SK-N-SH (cell line): ENCODE results near the gene KRTAP4-3. TPM values are rescaled to one million over a fixed set of nuclear protein-coding genes. Genes with fewer than 3 reads are reported as not detected.
"Not testable (repeated sequence)": the region's sequence is repeated elsewhere in the genome, so short reads cannot be mapped to it uniquely, and the experiment has no call there.

Experiments
- CTCF ChIA-PET: fragments of 300-600, 350-600 bp; formaldehyde crosslinking; extraction: SDS; loops from one replicate; lab custom pipeline; 2021; lab: Yijun Ruan, JAX
- POLR2A ChIA-PET: fragments of 350-600 bp; sonication (Branson Sonifier 250); formaldehyde crosslinking; extraction: SDS; loops from one replicate; lab custom pipeline; 2020; ENCODE audit warnings: antibody characterized with exemption, inconsistent platforms; lab: Yijun Ruan, JAX
- DNase-seq: peaks from one replicate; pipeline ENCODE4 v3.0.0; 2012
- H2AFZ ChIP-seq: fragments of 200-600 bp; sonication (generic); 2 replicates; pipeline ENCODE4 v1.8.1; 2016; ENCODE audit warnings: antibody characterized with exemption, mild to moderate bottlenecking, low read depth
- H3F3A ChIP-seq: fragments of 200-600 bp; sonication (generic); replicated peaks from 2 replicates; pipeline ENCODE3; 2016; ENCODE audit warnings: antibody characterized with exemption, mild to moderate bottlenecking; ENCODE audit not compliant: insufficient read depth
- H3K27ac ChIP-seq, 2 experiments: fragments of 200-500 bp in 1 of 2; fragments of 200-600 bp in 1 of 2; sonication (Bioruptor generic) in 1 of 2; sonication (generic), shearing (Covaris generic) in 1 of 2; 2 replicates each; pipeline versions ENCODE4 v1.5.1 to v1.6.1; 2014 to 2016; ENCODE audit warnings: low read depth in 2 of 2, inconsistent platforms in 1 of 2, low read length in 1 of 2, mild to moderate bottlenecking in 1 of 2, mixed read lengths in 1 of 2
- H3K27me3 ChIP-seq: fragments of 200-600 bp; sonication (generic), shearing (Covaris generic); 2 replicates; pipeline ENCODE4 v1.6.1; 2016; ENCODE audit warnings: mixed run types; ENCODE audit not compliant: insufficient read depth
- H3K36me3 ChIP-seq, 2 experiments: fragments of 200-500 bp in 1 of 2; fragments of 200-600 bp in 1 of 2; sonication (Bioruptor generic) in 1 of 2; sonication (generic) in 1 of 2; replicated peaks in 1 of 2; 2 replicates each; pipeline versions ENCODE3 to v1.5.1; 2014 to 2016; ENCODE audit warnings: low read length in 1 of 2, mild to moderate bottlenecking in 1 of 2; ENCODE audit not compliant: insufficient read depth in 2 of 2, control insufficient read depth in 1 of 2
- H3K4me1 ChIP-seq, 2 experiments: fragments of 200-500 bp in 1 of 2; fragments of 200-600 bp in 1 of 2; sonication (Bioruptor generic) in 1 of 2; sonication (generic), shearing (Covaris generic) in 1 of 2; 2 replicates each; pipeline versions ENCODE4 v1.5.1 to v1.6.1; 2014 to 2016; ENCODE audit warnings: low read depth in 1 of 2, low read length in 1 of 2, mixed run types in 1 of 2; ENCODE audit not compliant: insufficient read depth in 2 of 2, control insufficient read depth in 1 of 2
- H3K4me2 ChIP-seq: fragments of 200-600 bp; sonication (generic), shearing (Covaris generic); 2 replicates; pipeline ENCODE4 v1.6.1; 2017; ENCODE audit warnings: mixed run types
- H3K4me3 ChIP-seq, 2 experiments: fragments of 200-500 bp in 1 of 2; fragments of 200-600 bp in 1 of 2; sonication (Bioruptor generic) in 1 of 2; sonication (generic), shearing (Covaris generic) in 1 of 2; 2 replicates each; pipeline versions ENCODE4 v1.5.1 to v1.8.1; 2014 to 2016; ENCODE audit warnings: low read depth in 2 of 2, inconsistent platforms in 1 of 2, low read length in 1 of 2, mild to moderate bottlenecking in 1 of 2, mixed read lengths in 1 of 2, moderate library complexity in 1 of 2
- H3K79me2 ChIP-seq: fragments of 200-600 bp; sonication (generic); 2 replicates; pipeline ENCODE4 v1.8.1; 2017; ENCODE audit warnings: mild to moderate bottlenecking; ENCODE audit not compliant: insufficient read depth
- H3K9ac ChIP-seq: fragments of 200-600 bp; sonication (generic); 2 replicates; pipeline ENCODE4 v1.6.1; 2017; ENCODE audit warnings: mixed run types
- H3K9me2 ChIP-seq: fragments of 200-600 bp; sonication (generic); 2 replicates; pipeline ENCODE4 v1.6.1; 2017; ENCODE audit warnings: mixed run types
- H3K9me3 ChIP-seq: fragments of 200-600 bp; sonication (generic); 2 replicates; pipeline ENCODE4 v1.6.1; 2017; ENCODE audit warnings: mixed run types, mild to moderate bottlenecking, moderate library complexity
- H4K20me1 ChIP-seq: fragments of 200-600 bp; sonication (generic); 2 replicates; pipeline ENCODE4 v1.6.1; 2017; ENCODE audit warnings: mild to moderate bottlenecking, mixed run types; ENCODE audit not compliant: insufficient read depth
- ELF1 ChIP-seq: IDR thresholded peaks from 2 replicates; pipeline ENCODE4 v1.4.0; 2012
- EP300 ChIP-seq, 2 experiments: IDR thresholded peaks; 2 replicates each; pipeline versions ENCODE4 v1.4.0 to v1.6.1; 2012; ENCODE audit warnings: borderline replicate concordance in 1 of 2, low read depth in 1 of 2, low read length in 1 of 2
- EZH2phosphoT487 ChIP-seq: fragments of 200-600 bp; sonication (generic); IDR thresholded peaks from 2 replicates; pipeline ENCODE4 v1.6.1; 2017; ENCODE audit warnings: low read depth, mixed run types, mild to moderate bottlenecking, antibody characterized with exemption, moderate library complexity, borderline replicate concordance
- FOSL2 ChIP-seq: IDR thresholded peaks from 2 replicates; pipeline ENCODE4 v1.4.0; 2012; ENCODE audit warnings: low read depth, mild to moderate bottlenecking, moderate library complexity, borderline replicate concordance
- GABPA ChIP-seq: IDR thresholded peaks from 2 replicates; pipeline ENCODE4 v1.4.0; 2012; ENCODE audit warnings: low read depth, mild to moderate bottlenecking
- MEF2A ChIP-seq: IDR thresholded peaks from 2 replicates; pipeline ENCODE4 v1.4.0; 2012; ENCODE audit warnings: low read depth, borderline replicate concordance
- MXI1 ChIP-seq: IDR thresholded peaks from 2 replicates; pipeline ENCODE4 v1.6.1; 2012; ENCODE audit warnings: mild to moderate bottlenecking, low read depth, low read length, improper control_type of control experiment
- NRF1 ChIP-seq: IDR thresholded peaks from 2 replicates; pipeline ENCODE4 v1.6.1; 2012; ENCODE audit warnings: low read depth, mild to moderate bottlenecking, low read length
- RCOR1 ChIP-seq: fragments of 150-350 bp; IDR thresholded peaks from 2 replicates; pipeline ENCODE4 v1.6.1; 2017; ENCODE audit warnings: antibody characterized with exemption, low read length
- SIN3A ChIP-seq: IDR thresholded peaks from 2 replicates; pipeline ENCODE4 v1.6.1; 2012; ENCODE audit warnings: low read depth, mild to moderate bottlenecking, low read length, moderate library complexity, borderline replicate concordance
- TAF1 ChIP-seq: IDR thresholded peaks from 2 replicates; pipeline ENCODE4 v1.6.1; 2012; ENCODE audit warnings: low read depth, mild to moderate bottlenecking, low read length, moderate library complexity, borderline replicate concordance
- TCF12 ChIP-seq: IDR thresholded peaks from 2 replicates; pipeline ENCODE4 v1.4.0; 2012
- WGBS: methylation state at CpG from one replicate; pipeline ENCODE4 v1.1.6; 2017; ENCODE audit warnings: low lambda C conversion rate; 5-methylcytosine and 5-hydroxymethylcytosine counted together
- polyA plus RNA-seq, 3 experiments: library from polyadenylated mRNA; depleted of rRNA; stranded (reverse); fragments of >200 nt; gene quantifications; 2 replicates each; pipeline ENCODE4 v1.2.3, GENCODE V29; 2012
- TF ChIP-seq, protein P1 (sequence below): fragments of 200-600 bp; sonication (generic); IDR thresholded peaks from 2 replicates; pipeline ENCODE4 v1.6.1; 2017; ENCODE audit warnings: antibody characterized with exemption, mild to moderate bottlenecking, moderate library complexity
- TF ChIP-seq, protein P2 (sequence below): fragments of 150-350 bp; IDR thresholded peaks from 2 replicates; pipeline ENCODE4 v1.6.1; 2016; ENCODE audit warnings: mild to moderate bottlenecking, low read depth, low read length
- TF ChIP-seq, protein P3 (sequence below): IDR thresholded peaks from 2 replicates; pipeline ENCODE4 v1.4.0; 2012; ENCODE audit warnings: low read depth
- TF ChIP-seq, protein P4 (sequence below): IDR thresholded peaks from 2 replicates; pipeline ENCODE4 v1.4.0; 2012; ENCODE audit warnings: low read depth, borderline replicate concordance
- TF ChIP-seq, protein P5 (sequence below): IDR thresholded peaks from 2 replicates; pipeline ENCODE4 v1.6.1; 2012; ENCODE audit warnings: mild to moderate bottlenecking, low read depth, low read length, moderate library complexity

KRTAP4-3 gene
- polyA plus RNA-seq, 1 of the 3 experiments (the other 2 are of a cell fraction), result not detected

DNA sequence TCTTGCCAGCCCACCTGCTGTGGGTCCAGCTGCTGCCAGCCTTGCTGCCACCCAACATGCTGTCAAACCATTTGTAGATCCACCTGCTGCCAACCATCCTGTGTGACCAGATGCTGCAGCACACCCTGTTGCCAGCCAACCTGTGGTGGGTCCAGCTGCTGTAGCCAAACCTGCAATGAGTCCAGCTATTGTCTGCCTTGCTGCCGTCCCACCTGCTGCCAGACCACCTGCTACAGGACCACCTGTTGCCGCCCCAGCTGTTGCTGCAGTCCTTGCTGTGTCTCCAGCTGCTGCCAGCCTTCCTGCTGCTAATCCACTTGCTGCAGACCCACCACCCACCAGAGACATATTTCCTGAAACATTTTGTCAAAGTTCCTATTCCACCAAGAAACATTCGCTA lies 22.3 kb upstream of the KRTAP4-3 start:
- no peak for DNase-seq
- Histone ChIP-seq H3K4me2 (no peak overlapping the region), H3K4me3 (no peak overlapping the region), H3F3A (no peaks in the 10 kb centered on the region), H3K27ac (no peak overlapping the region), H3K4me1 (no peaks in the 10 kb centered on the region), H3K9me2 (no peaks in the 10 kb centered on the region), H3K9me3 (no peaks in the 10 kb centered on the region), H3K36me3 (no peaks in the 10 kb centered on the region), H3K27me3 (peaks cover 12% of the 10 kb centered on the region; the same call in 1 of the 2 replicates), H3K79me2 (no peaks in the 10 kb centered on the region), H4K20me1 (no peaks in the 10 kb centered on the region), H3K9ac (no peak overlapping the region)
- POLR2A ChIA-PET, result no interaction called here
- CTCF ChIA-PET, result no interaction called here
- 6% methylated on average over 3 of the region's 3 CpGs for WGBS
- TF ChIP-seq GABPA (no peak), NRF1 (no peak), TCF12 (no peak), EZH2phosphoT487 (no peak), MEF2A (no peak), EP300 (IDR thresholded peaks at IDR 0.05; ENCODE audit: borderline replicate concordance in 1 of 2, low read depth in 1 of 2, low read length in 1 of 2) (no peak), ELF1 (no peak), RCOR1 (no peak), TAF1 (no peak), MXI1 (no peak), SIN3A (no peak), FOSL2 (no peak)
- TF ChIP-seq, protein P1, sequence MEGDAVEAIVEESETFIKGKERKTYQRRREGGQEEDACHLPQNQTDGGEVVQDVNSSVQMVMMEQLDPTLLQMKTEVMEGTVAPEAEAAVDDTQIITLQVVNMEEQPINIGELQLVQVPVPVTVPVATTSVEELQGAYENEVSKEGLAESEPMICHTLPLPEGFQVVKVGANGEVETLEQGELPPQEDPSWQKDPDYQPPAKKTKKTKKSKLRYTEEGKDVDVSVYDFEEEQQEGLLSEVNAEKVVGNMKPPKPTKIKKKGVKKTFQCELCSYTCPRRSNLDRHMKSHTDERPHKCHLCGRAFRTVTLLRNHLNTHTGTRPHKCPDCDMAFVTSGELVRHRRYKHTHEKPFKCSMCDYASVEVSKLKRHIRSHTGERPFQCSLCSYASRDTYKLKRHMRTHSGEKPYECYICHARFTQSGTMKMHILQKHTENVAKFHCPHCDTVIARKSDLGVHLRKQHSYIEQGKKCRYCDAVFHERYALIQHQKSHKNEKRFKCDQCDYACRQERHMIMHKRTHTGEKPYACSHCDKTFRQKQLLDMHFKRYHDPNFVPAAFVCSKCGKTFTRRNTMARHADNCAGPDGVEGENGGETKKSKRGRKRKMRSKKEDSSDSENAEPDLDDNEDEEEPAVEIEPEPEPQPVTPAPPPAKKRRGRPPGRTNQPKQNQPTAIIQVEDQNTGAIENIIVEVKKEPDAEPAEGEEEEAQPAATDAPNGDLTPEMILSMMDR, result no peak
- TF ChIP-seq, protein P2, sequence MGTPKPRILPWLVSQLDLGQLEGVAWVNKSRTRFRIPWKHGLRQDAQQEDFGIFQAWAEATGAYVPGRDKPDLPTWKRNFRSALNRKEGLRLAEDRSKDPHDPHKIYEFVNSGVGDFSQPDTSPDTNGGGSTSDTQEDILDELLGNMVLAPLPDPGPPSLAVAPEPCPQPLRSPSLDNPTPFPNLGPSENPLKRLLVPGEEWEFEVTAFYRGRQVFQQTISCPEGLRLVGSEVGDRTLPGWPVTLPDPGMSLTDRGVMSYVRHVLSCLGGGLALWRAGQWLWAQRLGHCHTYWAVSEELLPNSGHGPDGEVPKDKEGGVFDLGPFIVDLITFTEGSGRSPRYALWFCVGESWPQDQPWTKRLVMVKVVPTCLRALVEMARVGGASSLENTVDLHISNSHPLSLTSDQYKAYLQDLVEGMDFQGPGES, result no peak
- TF ChIP-seq, protein P3, sequence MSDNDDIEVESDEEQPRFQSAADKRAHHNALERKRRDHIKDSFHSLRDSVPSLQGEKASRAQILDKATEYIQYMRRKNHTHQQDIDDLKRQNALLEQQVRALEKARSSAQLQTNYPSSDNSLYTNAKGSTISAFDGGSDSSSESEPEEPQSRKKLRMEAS, result no peak
- TF ChIP-seq, protein P4, sequence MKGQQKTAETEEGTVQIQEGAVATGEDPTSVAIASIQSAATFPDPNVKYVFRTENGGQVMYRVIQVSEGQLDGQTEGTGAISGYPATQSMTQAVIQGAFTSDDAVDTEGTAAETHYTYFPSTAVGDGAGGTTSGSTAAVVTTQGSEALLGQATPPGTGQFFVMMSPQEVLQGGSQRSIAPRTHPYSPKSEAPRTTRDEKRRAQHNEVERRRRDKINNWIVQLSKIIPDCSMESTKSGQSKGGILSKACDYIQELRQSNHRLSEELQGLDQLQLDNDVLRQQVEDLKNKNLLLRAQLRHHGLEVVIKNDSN, result no peak
- TF ChIP-seq, protein P5, sequence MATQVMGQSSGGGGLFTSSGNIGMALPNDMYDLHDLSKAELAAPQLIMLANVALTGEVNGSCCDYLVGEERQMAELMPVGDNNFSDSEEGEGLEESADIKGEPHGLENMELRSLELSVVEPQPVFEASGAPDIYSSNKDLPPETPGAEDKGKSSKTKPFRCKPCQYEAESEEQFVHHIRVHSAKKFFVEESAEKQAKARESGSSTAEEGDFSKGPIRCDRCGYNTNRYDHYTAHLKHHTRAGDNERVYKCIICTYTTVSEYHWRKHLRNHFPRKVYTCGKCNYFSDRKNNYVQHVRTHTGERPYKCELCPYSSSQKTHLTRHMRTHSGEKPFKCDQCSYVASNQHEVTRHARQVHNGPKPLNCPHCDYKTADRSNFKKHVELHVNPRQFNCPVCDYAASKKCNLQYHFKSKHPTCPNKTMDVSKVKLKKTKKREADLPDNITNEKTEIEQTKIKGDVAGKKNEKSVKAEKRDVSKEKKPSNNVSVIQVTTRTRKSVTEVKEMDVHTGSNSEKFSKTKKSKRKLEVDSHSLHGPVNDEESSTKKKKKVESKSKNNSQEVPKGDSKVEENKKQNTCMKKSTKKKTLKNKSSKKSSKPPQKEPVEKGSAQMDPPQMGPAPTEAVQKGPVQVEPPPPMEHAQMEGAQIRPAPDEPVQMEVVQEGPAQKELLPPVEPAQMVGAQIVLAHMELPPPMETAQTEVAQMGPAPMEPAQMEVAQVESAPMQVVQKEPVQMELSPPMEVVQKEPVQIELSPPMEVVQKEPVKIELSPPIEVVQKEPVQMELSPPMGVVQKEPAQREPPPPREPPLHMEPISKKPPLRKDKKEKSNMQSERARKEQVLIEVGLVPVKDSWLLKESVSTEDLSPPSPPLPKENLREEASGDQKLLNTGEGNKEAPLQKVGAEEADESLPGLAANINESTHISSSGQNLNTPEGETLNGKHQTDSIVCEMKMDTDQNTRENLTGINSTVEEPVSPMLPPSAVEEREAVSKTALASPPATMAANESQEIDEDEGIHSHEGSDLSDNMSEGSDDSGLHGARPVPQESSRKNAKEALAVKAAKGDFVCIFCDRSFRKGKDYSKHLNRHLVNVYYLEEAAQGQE, result no peak
- TF ChIP-seq, all 33 proteins: peak for 0
- H2AFZ ChIP-seq, result no peak overlapping the region

DNA sequence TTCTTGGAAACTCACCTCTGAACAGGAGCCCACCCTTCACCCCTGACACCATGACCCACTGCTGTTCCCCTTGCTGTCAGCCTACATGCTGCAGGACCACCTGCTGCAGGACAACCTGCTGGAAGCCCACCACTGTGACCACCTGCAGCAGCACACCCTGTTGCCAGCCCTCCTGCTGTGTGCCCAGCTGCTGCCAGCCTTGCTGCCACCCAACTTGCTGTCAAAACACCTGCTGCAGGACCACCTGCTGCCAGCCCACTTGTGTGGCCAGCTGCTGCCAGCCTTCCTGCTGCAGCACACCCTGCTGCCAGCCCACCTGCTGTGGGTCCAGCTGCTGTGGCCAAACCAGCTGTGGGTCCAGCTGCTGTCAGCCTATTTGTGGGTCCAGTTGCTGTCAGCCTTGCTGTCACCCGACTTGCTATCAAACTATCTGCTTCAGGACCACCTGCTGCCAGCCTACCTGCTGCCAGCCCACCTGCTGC lies 21.9 kb upstream of the KRTAP4-3 start, which contains the start of gene KRTAP9-1:
Gene KRTAP9-1 (plus strand): TSS at position 51 of the 482 bp plus-strand sequence. CDS start 0 bp downstream, at position 51.
- H2AFZ ChIP-seq, H3K9me3 ChIP-seq, H3K27ac ChIP-seq, H3K79me2 ChIP-seq, H3K4me3 ChIP-seq, DNase-seq, H3K9me2 ChIP-seq, H3K9ac ChIP-seq, H3F3A ChIP-seq, H3K36me3 ChIP-seq, H3K4me1 ChIP-seq, CTCF ChIA-PET, H4K20me1 ChIP-seq, POLR2A ChIA-PET, H3K4me2 ChIP-seq: not testable (repeated sequence)
- no CpG with 5 or more reads among the region's 1 CpG for WGBS
- H3K27me3 ChIP-seq, result peaks cover 12% of the 10 kb centered on the region; the same call in 1 of the 2 replicates
